Mucosa of rectum (tissue), 2 donors: ENCODE results near the gene ZBTB32.

ENCODE experiments used
- H3K27ac ChIP-seq, 2 donors: one replicate each; pipeline ENCODE4 v1.7.0; 2013; ENCODE audit warnings: inconsistent platforms in 2 of 2, low read depth in 2 of 2, low read length in 2 of 2
- H3K27me3 ChIP-seq, 2 donors: one replicate each; pipeline ENCODE4 v1.7.0; 2013; ENCODE audit warnings: low read length in 2 of 2; ENCODE audit not compliant: control insufficient read depth in 2 of 2, insufficient read depth in 2 of 2
- H3K36me3 ChIP-seq, 2 donors: one replicate each; pipeline ENCODE4 v1.7.0; 2013; ENCODE audit warnings: low read length in 2 of 2; ENCODE audit not compliant: control insufficient read depth in 2 of 2, insufficient read depth in 2 of 2
- H3K4me1 ChIP-seq, 2 donors: one replicate each; pipeline ENCODE4 v1.7.0; 2013; ENCODE audit warnings: low read length in 2 of 2, mild to moderate bottlenecking in 1 of 2; ENCODE audit not compliant: control insufficient read depth in 2 of 2, insufficient read depth in 2 of 2
- H3K4me3 ChIP-seq, 2 donors: one replicate each; pipeline ENCODE4 v1.7.0; 2013; ENCODE audit warnings: low read length in 2 of 2
- H3K9ac ChIP-seq, 2 donors: one replicate each; pipeline ENCODE4 v1.7.0; 2013; ENCODE audit warnings: low read length in 2 of 2, low read depth in 1 of 2, mild to moderate bottlenecking in 1 of 2
- H3K9me3 ChIP-seq, 2 donors: one replicate each; pipeline ENCODE4 v1.7.0; 2013; ENCODE audit warnings: low read length in 2 of 2; ENCODE audit not compliant: control insufficient read depth in 2 of 2
- donor health status: healthy.
- donor health status: Normal muscosa, but diverticular disease.

Gene ZBTB32

DNA sequence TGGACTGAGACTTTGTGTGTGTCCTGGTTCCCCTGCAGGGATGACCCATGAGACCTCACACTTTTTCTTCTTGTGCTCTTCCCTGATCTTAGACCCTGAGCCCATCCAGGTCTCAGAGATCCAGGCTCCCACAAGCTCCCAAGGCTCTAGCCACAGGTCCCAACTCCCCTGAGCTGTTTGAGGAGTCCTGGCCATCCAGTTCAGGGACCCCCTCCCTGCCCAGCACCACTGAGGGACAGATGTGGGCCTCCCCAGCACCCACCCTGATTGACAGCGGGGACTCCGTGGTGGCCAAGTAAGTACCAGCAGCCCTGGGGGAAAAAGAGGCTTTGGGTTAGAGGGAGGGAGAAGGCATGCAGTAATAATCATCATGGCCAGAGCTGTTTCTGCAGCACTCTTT, 55.3 kb downstream of the ZBTB32 start:
- H3K9ac ChIP-seq, result no peak overlapping the region
- H3K4me3 ChIP-seq, result no peak overlapping the region
- peaks cover 28% of the 10 kb centered on the region in 2 donors for H3K4me1 ChIP-seq
- peaks cover 7 to 11% of the 10 kb centered on the region in 2 donors for H3K36me3 ChIP-seq
- H3K27me3 ChIP-seq, result peaks cover 0 to 3% of the 10 kb centered on the region in 2 donors
- H3K9me3 ChIP-seq, result no peaks in the 10 kb centered on the region
- no peak overlapping the region for H3K27ac ChIP-seq

DNA sequence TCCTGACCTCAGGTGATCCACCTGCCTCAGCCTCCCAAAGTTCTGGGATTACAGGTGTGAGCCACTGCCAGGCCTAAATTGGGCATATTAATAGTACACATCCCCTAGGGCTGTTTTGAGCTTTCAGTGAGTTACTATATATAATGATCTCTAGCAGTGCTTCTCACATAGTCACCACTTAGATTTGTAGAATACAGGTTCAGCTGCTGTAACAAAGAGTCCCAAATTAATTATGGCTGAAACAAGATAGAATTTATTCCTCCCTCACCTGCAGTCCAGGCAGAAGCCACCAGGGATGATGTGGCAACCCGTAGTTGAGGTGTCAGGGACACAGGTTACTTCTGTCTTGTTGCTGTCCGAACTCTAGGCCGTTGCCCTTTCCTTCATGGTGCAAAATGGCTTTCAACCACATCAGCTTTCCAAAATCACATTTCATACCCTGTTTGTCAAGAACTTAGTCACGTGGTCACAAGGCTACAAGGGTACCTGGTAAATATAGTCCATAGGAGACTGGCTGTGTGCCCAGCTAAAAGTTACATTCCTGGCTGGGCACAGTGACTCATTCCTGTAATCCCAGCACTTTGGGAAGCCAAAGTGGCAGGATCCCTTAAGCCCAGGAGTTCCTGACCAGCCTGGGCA, 56.5 kb downstream of the ZBTB32 start:
- H3K27ac ChIP-seq, result no peak overlapping the region
- peaks cover 11 to 16% of the 10 kb centered on the region in 2 donors for H3K36me3 ChIP-seq
- no peaks in the 10 kb centered on the region for H3K9me3 ChIP-seq
- H3K4me1 ChIP-seq, result peaks cover 19 to 20% of the 10 kb centered on the region in 2 donors
- peaks cover 0 to 3% of the 10 kb centered on the region in 2 donors for H3K27me3 ChIP-seq
- H3K9ac ChIP-seq, result no peak overlapping the region
- no peak overlapping the region for H3K4me3 ChIP-seq

DNA sequence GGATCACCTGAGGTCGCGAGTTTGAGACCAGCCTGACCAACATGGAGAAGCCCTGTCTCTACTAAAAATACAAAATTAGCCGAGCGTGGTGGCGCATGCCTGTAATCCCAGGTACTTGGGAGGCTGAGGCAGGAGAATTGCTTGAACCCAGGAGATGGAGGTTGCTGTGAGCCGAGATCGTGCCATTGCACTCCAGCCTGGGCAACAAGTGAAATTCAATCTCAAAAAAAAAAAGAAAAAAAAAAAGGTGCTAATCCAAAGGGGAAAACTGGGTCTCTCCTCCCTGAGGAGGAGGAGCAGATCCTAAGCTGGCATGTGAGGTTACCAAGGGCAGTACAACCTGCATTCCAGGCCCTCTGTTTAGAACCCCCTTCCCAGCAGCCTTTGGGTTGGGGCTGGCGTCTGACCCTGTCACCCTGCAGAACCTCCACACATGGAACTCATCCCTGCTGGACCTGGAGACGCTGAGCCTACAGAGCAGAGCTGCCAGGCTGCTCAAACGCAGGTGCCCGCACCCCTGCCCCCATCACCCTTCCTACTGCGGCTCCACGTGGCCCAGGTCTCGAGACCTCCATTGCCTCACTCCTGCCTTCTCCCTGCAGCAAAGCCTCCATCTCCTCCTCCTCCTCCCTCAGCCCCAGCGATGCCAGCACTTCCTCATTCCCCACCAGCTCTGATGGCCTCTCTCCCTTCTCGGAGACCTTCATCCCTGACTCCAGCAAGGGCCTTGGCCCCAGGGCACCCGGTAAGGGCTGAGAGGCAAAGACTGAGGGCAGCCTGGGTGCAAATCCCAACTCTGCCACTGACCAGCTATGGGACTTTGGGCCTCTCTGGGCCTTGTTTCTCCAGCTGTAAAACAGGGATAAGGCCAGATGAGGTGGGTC, 60.3 kb downstream of the ZBTB32 start:
- Histone ChIP-seq H3K9ac (no peak overlapping the region), H3K27me3 (no peaks in the 10 kb centered on the region), H3K4me1 (no peaks in the 10 kb centered on the region), H3K27ac (no peak overlapping the region), H3K4me3 (no peak overlapping the region), H3K36me3 (peaks cover 11 to 19% of the 10 kb centered on the region in 2 donors), H3K9me3 (no peaks in the 10 kb centered on the region)
